Measurements from ENCODE around the gene NAV3. TPM values are rescaled to one million over a fixed set of nuclear protein-coding genes. Genes with fewer than 3 reads are reported as not detected.

NAV3 gene
- total and polyA plus RNA-seq, 2 donors (not counting 1 experiment from before 2014, with no cell fraction given): not detected

DNA sequence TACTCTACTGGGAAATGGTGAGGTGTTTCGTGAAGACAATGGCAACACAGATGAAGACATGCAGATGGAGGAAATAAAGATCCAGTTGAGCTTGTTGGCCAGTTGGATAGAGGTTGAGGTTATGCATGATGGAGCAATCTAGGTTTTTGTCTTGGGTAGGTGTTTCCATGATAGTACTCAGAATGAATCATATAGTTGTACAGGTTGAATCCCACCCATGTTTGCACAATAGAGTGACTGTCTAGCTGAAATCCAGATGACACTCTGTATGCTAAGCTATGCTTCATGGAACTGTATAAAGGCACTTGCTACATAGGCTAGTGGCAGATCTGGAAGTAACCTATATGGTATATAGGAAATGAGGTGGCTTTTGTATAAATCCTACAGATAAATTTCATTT is 264.9 kb downstream of the NAV3 start:
- no peak overlapping the region for H3K27ac Mint-ChIP-seq
- WGBS (ENCODE audit: insufficient coverage): 85% methylated on average over 1 of the region's 1 CpG
- no peak for DNase-seq
- no peak overlapping the region for H3K9ac ChIP-seq (ENCODE audit: low read length)
- CTCF ChIA-PET: no interaction called here
- no peaks in the 10 kb centered on the region for H3K9me3 ChIP-seq (ENCODE audit: control extremely low read depth in 1 of 3, control insufficient read depth in 2 of 3, insufficient read depth in 1 of 3, low read length in 2 of 3)
- no peak overlapping the region for H3K4me3 Mint-ChIP-seq
- no peak for ATAC-seq (ENCODE audit: low read depth)
- no peak overlapping the region for H3K27ac ChIP-seq (ENCODE audit: low read length in 2 of 2)
- H3K36me3 ChIP-seq (replicated peaks in 1 of 2; ENCODE audit: control extremely low read depth in 1 of 2, control insufficient read depth in 1 of 2, extremely low read depth in 1 of 2, insufficient read depth in 2 of 2, low read length in 1 of 2): no peaks in the 10 kb centered on the region
- no peaks in the 10 kb centered on the region for H4K20me1 ChIP-seq (ENCODE audit: control insufficient read depth, insufficient read depth, low read length, poor library complexity, severe bottlenecking)
- no peak overlapping the region for H2AFZ ChIP-seq (ENCODE audit: insufficient read depth, low read depth, low read length, poor library complexity, severe bottlenecking)
- POLR2A ChIA-PET: no interaction called here
- TF ChIP-seq EZH2 (IDR thresholded peaks at IDR 0.05; ENCODE audit: borderline replicate concordance, insufficient read depth, low read depth, low read length, poor library complexity, severe bottlenecking): no peak
- TF ChIP-seq, protein P1, sequence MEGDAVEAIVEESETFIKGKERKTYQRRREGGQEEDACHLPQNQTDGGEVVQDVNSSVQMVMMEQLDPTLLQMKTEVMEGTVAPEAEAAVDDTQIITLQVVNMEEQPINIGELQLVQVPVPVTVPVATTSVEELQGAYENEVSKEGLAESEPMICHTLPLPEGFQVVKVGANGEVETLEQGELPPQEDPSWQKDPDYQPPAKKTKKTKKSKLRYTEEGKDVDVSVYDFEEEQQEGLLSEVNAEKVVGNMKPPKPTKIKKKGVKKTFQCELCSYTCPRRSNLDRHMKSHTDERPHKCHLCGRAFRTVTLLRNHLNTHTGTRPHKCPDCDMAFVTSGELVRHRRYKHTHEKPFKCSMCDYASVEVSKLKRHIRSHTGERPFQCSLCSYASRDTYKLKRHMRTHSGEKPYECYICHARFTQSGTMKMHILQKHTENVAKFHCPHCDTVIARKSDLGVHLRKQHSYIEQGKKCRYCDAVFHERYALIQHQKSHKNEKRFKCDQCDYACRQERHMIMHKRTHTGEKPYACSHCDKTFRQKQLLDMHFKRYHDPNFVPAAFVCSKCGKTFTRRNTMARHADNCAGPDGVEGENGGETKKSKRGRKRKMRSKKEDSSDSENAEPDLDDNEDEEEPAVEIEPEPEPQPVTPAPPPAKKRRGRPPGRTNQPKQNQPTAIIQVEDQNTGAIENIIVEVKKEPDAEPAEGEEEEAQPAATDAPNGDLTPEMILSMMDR (IDR thresholded peaks at IDR 0.05): no peak
- no peak overlapping the region for H3K4me3 ChIP-seq (ENCODE audit: control extremely low read depth in 1 of 5, extremely low read depth in 1 of 5, insufficient read depth in 1 of 5, low read depth in 2 of 5, low read length in 4 of 5)
- H3K4me2 ChIP-seq (replicated peaks; ENCODE audit: low read depth, low read length, poor library complexity, severe bottlenecking): no peak overlapping the region
- no peaks in the 10 kb centered on the region for H3K4me1 Mint-ChIP-seq
- no peaks in the 10 kb centered on the region for H3K79me2 ChIP-seq (ENCODE audit: control insufficient read depth, insufficient read depth, low read length)
- no peaks in the 10 kb centered on the region for H3K4me1 ChIP-seq (ENCODE audit: control insufficient read depth in 2 of 2, insufficient read depth in 2 of 2, low read length in 2 of 2)
- H3K27me3 ChIP-seq (replicated peaks in 1 of 4; ENCODE audit: control extremely low read depth in 1 of 4, control insufficient read depth in 3 of 4, insufficient read depth in 4 of 4, low read length in 3 of 4): no peaks in the 10 kb centered on the region
- peaks cover 2% of the 10 kb centered on the region for H3K27me3 Mint-ChIP-seq
- H3K9me3 Mint-ChIP-seq (ENCODE audit: insufficient read depth): peaks cover 4% of the 10 kb centered on the region
- intact Hi-C loops (cut with micrococcal nuclease): no loop called here

DNA sequence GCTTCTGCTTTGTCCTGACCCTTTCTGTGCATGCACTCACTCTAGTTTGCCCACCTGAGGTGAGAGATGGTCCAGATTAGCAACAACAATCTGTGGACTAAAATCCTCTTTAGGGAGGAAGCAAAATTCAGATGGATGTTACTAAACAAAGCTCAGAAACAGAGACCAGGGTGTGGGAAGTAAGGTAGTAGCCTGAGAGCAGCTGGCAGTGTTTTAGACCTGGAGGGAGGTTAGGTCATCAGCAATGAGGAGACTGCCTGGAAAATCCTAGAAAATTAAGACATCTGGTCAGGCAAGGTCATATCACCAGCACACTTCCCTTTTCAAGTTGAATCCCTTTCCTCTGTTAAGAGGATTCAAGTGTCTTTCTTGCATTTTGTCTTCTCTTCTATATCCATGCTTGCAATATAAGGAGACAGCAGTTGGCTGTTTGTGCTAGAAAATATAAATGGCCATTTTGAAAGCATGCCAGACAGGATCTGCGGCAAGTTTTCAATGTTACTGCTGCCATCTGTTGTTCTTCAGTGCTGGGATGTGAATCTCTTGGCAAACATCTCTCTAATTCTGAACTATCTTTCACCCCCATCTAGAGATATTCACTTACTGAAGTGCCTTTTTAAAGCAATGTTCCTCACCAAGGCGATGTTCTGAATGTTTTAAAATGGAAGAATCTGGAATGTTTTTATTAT is 266.4 kb downstream of the NAV3 start:
- H3K4me3 ChIP-seq (ENCODE audit: control extremely low read depth in 1 of 5, extremely low read depth in 1 of 5, insufficient read depth in 1 of 5, low read depth in 2 of 5, low read length in 4 of 5): no peak overlapping the region
- DNase-seq: no peak
- peaks cover 4% of the 10 kb centered on the region for H3K9me3 Mint-ChIP-seq (ENCODE audit: insufficient read depth)
- POLR2A ChIA-PET: no interaction called here
- no peaks in the 10 kb centered on the region for H3K27me3 ChIP-seq (replicated peaks in 1 of 4; ENCODE audit: control extremely low read depth in 1 of 4, control insufficient read depth in 3 of 4, insufficient read depth in 4 of 4, low read length in 3 of 4)
- H2AFZ ChIP-seq (ENCODE audit: insufficient read depth, low read depth, low read length, poor library complexity, severe bottlenecking): no peak overlapping the region
- no peak overlapping the region for H3K4me2 ChIP-seq (replicated peaks; ENCODE audit: low read depth, low read length, poor library complexity, severe bottlenecking)
- CTCF ChIA-PET: no interaction called here
- H3K4me1 ChIP-seq (ENCODE audit: control insufficient read depth in 2 of 2, insufficient read depth in 2 of 2, low read length in 2 of 2): no peaks in the 10 kb centered on the region
- no peaks in the 10 kb centered on the region for H3K4me1 Mint-ChIP-seq
- no peaks in the 10 kb centered on the region for H3K79me2 ChIP-seq (ENCODE audit: control insufficient read depth, insufficient read depth, low read length)
- intact Hi-C loops (cut with micrococcal nuclease): no loop called here
- no peak overlapping the region for H3K27ac Mint-ChIP-seq
- no peak for ATAC-seq (ENCODE audit: low read depth)
- TF ChIP-seq, protein P1 (IDR thresholded peaks at IDR 0.05): no peak
- TF ChIP-seq EZH2 (IDR thresholded peaks at IDR 0.05; ENCODE audit: borderline replicate concordance, insufficient read depth, low read depth, low read length, poor library complexity, severe bottlenecking): no peak
- no peak overlapping the region for H3K9ac ChIP-seq (ENCODE audit: low read length)
- no peak overlapping the region for H3K4me3 Mint-ChIP-seq
- H3K9me3 ChIP-seq (ENCODE audit: control extremely low read depth in 1 of 3, control insufficient read depth in 2 of 3, insufficient read depth in 1 of 3, low read length in 2 of 3): no peaks in the 10 kb centered on the region
- H4K20me1 ChIP-seq (ENCODE audit: control insufficient read depth, insufficient read depth, low read length, poor library complexity, severe bottlenecking): no peaks in the 10 kb centered on the region
- peaks cover 2% of the 10 kb centered on the region for H3K27me3 Mint-ChIP-seq
- no CpG with 5 or more reads among the region's 2 CpGs for WGBS (ENCODE audit: insufficient coverage)
- H3K27ac ChIP-seq (ENCODE audit: low read length in 2 of 2): no peak overlapping the region
- H3K36me3 ChIP-seq (replicated peaks in 1 of 2; ENCODE audit: control extremely low read depth in 1 of 2, control insufficient read depth in 1 of 2, extremely low read depth in 1 of 2, insufficient read depth in 2 of 2, low read length in 1 of 2): no peaks in the 10 kb centered on the region
